ENCODE data around the gene CDK18.
A peak's percentile ranks its signal among the peaks of the same experiment; 100 is the strongest.

The CDK18 gene

DNA sequence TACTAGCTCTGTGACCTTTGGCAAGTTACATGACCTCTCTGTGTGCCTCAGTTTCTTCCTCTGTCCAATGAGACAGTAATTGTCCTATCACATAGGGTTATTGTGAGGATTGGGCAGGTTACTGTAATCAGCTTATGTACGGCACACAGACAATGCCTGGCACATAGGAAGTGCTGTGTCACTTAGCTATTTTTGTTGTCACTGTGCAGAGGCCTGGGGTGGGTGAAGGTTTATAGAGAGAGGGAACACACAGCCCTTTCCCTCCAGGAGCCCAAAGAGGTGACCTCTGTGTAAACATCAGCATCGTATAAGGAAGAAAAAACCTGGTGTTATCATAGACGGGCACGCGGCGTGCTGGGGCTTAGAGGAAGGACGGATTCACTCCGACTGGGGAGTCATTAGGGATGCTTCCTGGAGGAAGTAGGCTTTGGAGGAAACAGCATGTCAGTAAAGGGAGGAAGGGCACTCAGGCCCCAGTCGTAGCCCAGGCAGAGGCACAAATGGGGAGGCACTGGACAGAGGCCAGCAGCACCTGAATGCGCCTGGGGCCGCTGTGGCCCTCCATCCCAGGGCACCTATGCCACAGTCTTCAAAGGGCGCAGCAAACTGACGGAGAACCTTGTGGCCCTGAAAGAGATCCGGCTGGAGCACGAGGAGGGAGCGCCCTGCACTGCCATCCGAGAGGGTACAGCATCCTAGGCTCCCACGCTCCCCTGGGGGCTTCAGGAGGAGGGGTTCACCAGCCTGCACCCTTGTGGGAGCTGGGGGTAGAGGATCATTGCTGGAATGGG is 21.2 kb downstream of the CDK18 start:
- no peak for DNase-seq (ENCODE audit: extremely low spot score)
- no peak for TF ChIP-seq FOXM1 (IDR thresholded peaks at IDR 0.05; ENCODE audit: borderline replicate concordance)
- no peak for TF ChIP-seq LEF1 (IDR thresholded peaks at IDR 0.05; ENCODE audit: borderline replicate concordance)
- no peak for TF ChIP-seq FOXK2 (IDR thresholded peaks at IDR 0.05)
- TF ChIP-seq, protein P1, sequence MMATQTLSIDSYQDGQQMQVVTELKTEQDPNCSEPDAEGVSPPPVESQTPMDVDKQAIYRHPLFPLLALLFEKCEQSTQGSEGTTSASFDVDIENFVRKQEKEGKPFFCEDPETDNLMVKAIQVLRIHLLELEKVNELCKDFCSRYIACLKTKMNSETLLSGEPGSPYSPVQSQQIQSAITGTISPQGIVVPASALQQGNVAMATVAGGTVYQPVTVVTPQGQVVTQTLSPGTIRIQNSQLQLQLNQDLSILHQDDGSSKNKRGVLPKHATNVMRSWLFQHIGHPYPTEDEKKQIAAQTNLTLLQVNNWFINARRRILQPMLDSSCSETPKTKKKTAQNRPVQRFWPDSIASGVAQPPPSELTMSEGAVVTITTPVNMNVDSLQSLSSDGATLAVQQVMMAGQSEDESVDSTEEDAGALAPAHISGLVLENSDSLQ (IDR thresholded peaks at IDR 0.05): no peak
- TF ChIP-seq ELF4 (IDR thresholded peaks at IDR 0.05): no peak
- no peak for TF ChIP-seq HDGF (IDR thresholded peaks at IDR 0.05; ENCODE audit: borderline replicate concordance)
- no peak for TF ChIP-seq ZNF384 (IDR thresholded peaks at IDR 0.05)
- no peak for TF ChIP-seq SP1 (IDR thresholded peaks at IDR 0.05)
- no peak for TF ChIP-seq ARNT (IDR thresholded peaks at IDR 0.05)
- no peak for TF ChIP-seq SUZ12 (IDR thresholded peaks at IDR 0.05)
- no peak for TF ChIP-seq FOXA1 (IDR thresholded peaks at IDR 0.05)
- TF ChIP-seq TARDBP (IDR thresholded peaks at IDR 0.05): no peak
- ChIA-PET CTCF (interaction anchor here (1.5 to 5.3 kb wide), 10 partner anchors 10 to 171 kb away, joined by 4 to 114 read pairs (median 11); no protein-coding TSS in a partner anchor), POLR2A (no interaction called here)

DNA sequence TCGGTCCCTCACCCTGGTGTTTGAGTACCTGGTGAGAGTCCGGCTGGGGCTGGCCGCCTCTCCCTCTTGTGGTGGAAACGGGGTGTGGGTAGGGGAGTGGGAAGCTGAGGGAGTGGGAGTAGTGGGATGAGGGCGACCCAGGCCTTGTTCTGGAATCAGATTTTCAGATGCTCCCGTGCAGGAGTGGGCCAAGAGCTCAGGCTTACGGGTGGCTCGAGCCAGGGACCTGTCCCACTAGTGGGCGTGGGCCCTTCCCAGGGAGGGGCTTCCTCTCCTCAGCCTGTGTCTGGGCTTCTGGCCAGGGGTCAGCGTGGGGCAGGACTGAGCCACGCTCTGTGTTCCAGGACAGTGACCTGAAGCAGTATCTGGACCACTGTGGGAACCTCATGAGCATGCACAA is 22.0 kb downstream of the CDK18 start:
- POLR2A ChIA-PET: no interaction called here
- CTCF ChIA-PET: interaction anchor here (5.3 kb wide), 1 partner anchor 39 kb away, joined by 114 read pairs; no protein-coding TSS in a partner anchor
- no peak for TF ChIP-seq LEF1 (IDR thresholded peaks at IDR 0.05; ENCODE audit: borderline replicate concordance)
- DNase-seq (ENCODE audit: extremely low spot score): no peak

DNA sequence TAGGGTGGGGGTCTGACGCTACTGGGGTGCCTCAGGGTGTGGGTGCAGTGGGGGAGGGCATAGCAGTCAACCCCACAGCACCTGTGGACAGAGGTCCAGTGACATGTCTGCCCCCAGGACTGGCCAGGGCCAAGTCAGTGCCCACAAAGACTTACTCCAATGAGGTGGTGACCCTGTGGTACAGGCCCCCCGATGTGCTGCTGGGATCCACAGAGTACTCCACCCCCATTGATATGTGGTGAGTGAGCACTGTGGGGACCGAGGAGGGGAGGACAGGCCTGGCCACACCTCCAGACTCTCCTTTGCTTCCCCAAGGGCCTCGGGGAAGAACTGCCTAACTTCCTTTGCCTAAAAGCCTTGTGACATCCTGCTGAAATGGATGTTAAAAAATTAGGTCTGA is 23.5 kb downstream of the CDK18 start:
- ChIA-PET CTCF (no interaction called here), POLR2A (no interaction called here)
- no peak for DNase-seq (ENCODE audit: extremely low spot score)
- TF ChIP-seq ARNT (IDR thresholded peaks at IDR 0.05): no peak
- TF ChIP-seq FOXK2 (IDR thresholded peaks at IDR 0.05): no peak
- TF ChIP-seq ELF4 (IDR thresholded peaks at IDR 0.05): no peak
- TF ChIP-seq FOXM1 (IDR thresholded peaks at IDR 0.05; ENCODE audit: borderline replicate concordance): no peak
- TF ChIP-seq SP1 (IDR thresholded peaks at IDR 0.05): no peak
- TF ChIP-seq, protein P1 (IDR thresholded peaks at IDR 0.05): no peak
- TF ChIP-seq L3MBTL2 (conservative IDR thresholded peaks at IDR 0.05): no peak
- no peak for TF ChIP-seq CTBP1 (IDR thresholded peaks at IDR 0.05; ENCODE audit: borderline replicate concordance)
- no peak for TF ChIP-seq NFRKB (IDR thresholded peaks at IDR 0.05)
- no peak for TF ChIP-seq LEF1 (IDR thresholded peaks at IDR 0.05; ENCODE audit: borderline replicate concordance)
- no peak for TF ChIP-seq FOXA1 (IDR thresholded peaks at IDR 0.05)
- no peak for TF ChIP-seq SUZ12 (IDR thresholded peaks at IDR 0.05)
- TF ChIP-seq TARDBP (IDR thresholded peaks at IDR 0.05): no peak
- no peak for TF ChIP-seq HDGF (IDR thresholded peaks at IDR 0.05; ENCODE audit: borderline replicate concordance)
- no peak for TF ChIP-seq BHLHE40 (IDR thresholded peaks at IDR 0.05; ENCODE audit: borderline replicate concordance)
- TF ChIP-seq ZNF384 (IDR thresholded peaks at IDR 0.05): no peak

DNA sequence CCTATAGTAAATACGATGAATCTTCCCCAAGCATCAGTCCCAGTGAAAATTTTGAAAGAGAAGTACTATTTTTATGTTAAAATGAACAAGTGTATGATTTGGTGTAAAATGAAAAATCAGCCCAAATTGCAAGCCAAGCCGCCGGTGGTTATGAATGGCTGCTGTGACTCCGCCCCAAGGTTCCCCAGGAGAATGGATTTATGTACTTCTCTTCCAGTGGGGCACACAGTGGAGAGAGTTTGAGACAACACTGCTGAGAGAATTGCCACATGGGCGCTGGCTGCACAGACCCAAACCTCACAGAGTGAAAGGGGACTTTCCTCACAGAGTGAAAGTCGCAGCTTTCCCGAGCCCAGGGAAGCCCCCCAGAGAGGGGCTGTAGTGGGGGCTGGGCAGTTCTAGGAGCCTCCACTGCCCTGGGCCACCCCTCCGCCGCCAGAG is 24.0 kb downstream of the CDK18 start:
- TF ChIP-seq SUZ12 (IDR thresholded peaks at IDR 0.05): no peak
- TF ChIP-seq ARNT (IDR thresholded peaks at IDR 0.05): no peak
- no peak for TF ChIP-seq CTBP1 (IDR thresholded peaks at IDR 0.05; ENCODE audit: borderline replicate concordance)
- TF ChIP-seq, protein P1 (IDR thresholded peaks at IDR 0.05): no peak
- no peak for TF ChIP-seq FOXM1 (IDR thresholded peaks at IDR 0.05; ENCODE audit: borderline replicate concordance)
- TF ChIP-seq FOXA1 (IDR thresholded peaks at IDR 0.05): no peak
- no peak for TF ChIP-seq HDGF (IDR thresholded peaks at IDR 0.05; ENCODE audit: borderline replicate concordance)
- TF ChIP-seq BHLHE40 (IDR thresholded peaks at IDR 0.05; ENCODE audit: borderline replicate concordance): no peak
- TF ChIP-seq FOXK2 (IDR thresholded peaks at IDR 0.05): no peak
- no peak for TF ChIP-seq SP1 (IDR thresholded peaks at IDR 0.05)
- TF ChIP-seq ZNF384 (IDR thresholded peaks at IDR 0.05): no peak
- CTCF ChIA-PET: interaction anchor here (1.1 to 2.9 kb wide), 2 partner anchors 127 to 129 kb away, joined by 4 to 25 read pairs; no protein-coding TSS in a partner anchor
- DNase-seq (ENCODE audit: extremely low spot score): no peak
- POLR2A ChIA-PET: interaction anchor here (1.3 kb wide), 1 partner anchor 104 kb away, joined by 8 read pairs; no protein-coding TSS in a partner anchor

DNA sequence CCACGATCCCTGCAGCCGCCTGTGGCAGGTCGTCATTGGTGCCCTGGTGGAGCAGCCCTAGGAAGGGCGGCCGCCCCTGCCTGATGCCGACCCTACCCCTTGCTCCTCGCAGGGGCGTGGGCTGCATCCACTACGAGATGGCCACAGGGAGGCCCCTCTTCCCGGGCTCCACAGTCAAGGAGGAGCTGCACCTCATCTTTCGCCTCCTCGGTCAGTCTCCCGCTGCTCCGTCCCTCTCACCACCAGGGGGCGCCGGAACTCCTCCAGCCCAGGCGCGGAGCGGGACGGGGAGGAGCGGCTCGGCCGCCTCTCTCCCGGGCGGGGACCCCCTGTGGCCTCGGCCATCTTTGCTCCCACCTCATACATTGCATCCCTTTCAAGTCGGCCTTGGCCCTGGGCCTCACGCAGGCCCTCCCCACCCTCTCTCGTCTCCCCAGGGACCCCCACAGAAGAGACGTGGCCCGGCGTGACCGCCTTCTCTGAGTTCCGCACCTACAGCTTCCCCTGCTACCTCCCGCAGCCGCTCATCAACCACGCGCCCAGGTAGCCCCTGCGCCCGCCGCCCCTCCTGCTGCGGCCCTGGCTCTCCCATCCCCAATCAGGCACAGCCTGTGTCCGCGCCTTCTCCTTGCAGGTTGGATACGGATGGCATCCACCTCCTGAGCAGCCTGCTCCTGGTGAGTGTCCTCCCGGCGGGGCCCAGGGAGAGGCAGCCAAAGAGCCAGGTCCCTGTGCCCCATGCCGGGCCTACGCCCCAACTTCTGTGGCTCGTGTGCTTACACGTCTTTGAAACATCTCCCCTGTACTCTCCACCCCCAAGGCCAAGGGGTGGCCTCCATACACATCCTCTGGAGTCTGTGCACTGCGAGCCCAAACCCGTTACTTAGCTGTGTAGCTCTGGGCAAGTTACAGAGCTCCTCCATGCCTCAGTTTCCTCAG is 24.7 kb downstream of the CDK18 start:
- TF ChIP-seq HDGF (IDR thresholded peaks at IDR 0.05; ENCODE audit: borderline replicate concordance): peak; percentile 84
- TF ChIP-seq SP1 (IDR thresholded peaks at IDR 0.05): no peak
- no peak for TF ChIP-seq LEF1 (IDR thresholded peaks at IDR 0.05; ENCODE audit: borderline replicate concordance)
- TF ChIP-seq TARDBP (IDR thresholded peaks at IDR 0.05): no peak
- TF ChIP-seq FOXA1 (IDR thresholded peaks at IDR 0.05): no peak
- TF ChIP-seq L3MBTL2 (conservative IDR thresholded peaks at IDR 0.05): no peak; the same call in 1 of the 2 replicates
- TF ChIP-seq ARNT (IDR thresholded peaks at IDR 0.05): no peak
- peak; percentile 97 for DNase-seq (ENCODE audit: extremely low spot score)
- ChIA-PET CTCF (interaction anchor here (0.6 to 2.9 kb wide), 7 partner anchors 41 to 129 kb away, joined by 3 to 25 read pairs (median 3); no protein-coding TSS in a partner anchor), POLR2A (interaction anchor here (1.3 kb wide), 1 partner anchor 103 kb away, joined by 8 read pairs; no protein-coding TSS in a partner anchor)
